A549 (cell line): ENCODE results near the gene PIR. TPM values are rescaled to one million over a fixed set of nuclear protein-coding genes. Genes with fewer than 3 reads are reported as not detected.

Experiments
- ATAC-seq, 2 experiments: fragments of 200-7000 bp in 1 of 2; fragments of >200 bp in 1 of 2; cut with Nextera tagmentation in 1 of 2; cut with Tn5 transposase in 1 of 2; 3 replicates each; pipeline versions ENCODE4 v1.8.0 to v1.9.1; 2018 to 2020; ENCODE audit warnings: mild to moderate bottlenecking in 1 of 2, moderate library complexity in 1 of 2
- CTCF ChIA-PET: fragments of 300-600 bp; sonication (Branson Sonifier 250); formaldehyde crosslinking; extraction: SDS; loops from one replicate; lab custom pipeline; 2021; ENCODE audit warnings: antibody characterized with exemption, inconsistent platforms; lab: Yijun Ruan, JAX
- POLR2A ChIA-PET: fragments of 350-600 bp; formaldehyde crosslinking; extraction: SDS; loops from one replicate; lab custom pipeline; 2021; ENCODE audit warnings: antibody characterized with exemption, inconsistent platforms; lab: Yijun Ruan, JAX
- DNase-seq, 2 experiments: peaks; one replicate each; pipeline versions ENCODE4 v3.0.0 to v3.0.0-alpha.2; 2011 to 2016; ENCODE audit warnings: low read depth in 1 of 2, low spot score in 1 of 2
- FAIRE-seq: peaks from 2 replicates; lab custom pipeline; 2011; peaks lifted over from hg19 to GRCh38; lab: Jason Lieb, UNC
- H3K27ac ChIP-seq, 2 experiments: fragments of >200 bp; sonication (Bioruptor Twin); formaldehyde crosslinking; 3 replicates each; pipeline ENCODE4 v1.5.1; 2016 to 2017
- H3K4me1 ChIP-seq: fragments of >200 bp; sonication (Bioruptor Twin); formaldehyde crosslinking; 3 replicates; pipeline ENCODE4 v1.6.1; 2016
- H3K4me2 ChIP-seq: fragments of >200 bp; sonication (Bioruptor Twin); formaldehyde crosslinking; 3 replicates; pipeline ENCODE4 v1.6.1; 2016
- H3K4me3 ChIP-seq: fragments of >200 bp; sonication (Bioruptor Twin); formaldehyde crosslinking; 3 replicates; pipeline ENCODE4 v1.5.1; 2016
- H3K9me3 ChIP-seq: fragments of >200 bp; sonication (Bioruptor Twin); formaldehyde crosslinking; 3 replicates; pipeline ENCODE4 v1.6.1; 2016
- BHLHE40 ChIP-seq: IDR thresholded peaks from 2 replicates; pipeline ENCODE4 v1.6.1; 2012; ENCODE audit warnings: low read depth, low read length, inconsistent platforms
- CBX8 ChIP-seq: fragments of 200-600 bp; sonication (generic); IDR thresholded peaks from 2 replicates; pipeline ENCODE4 v1.6.1; 2016
- CEBPB ChIP-seq, 2 experiments: fragments of >200 bp in 1 of 2; sonication (Bioruptor Twin) in 1 of 2; formaldehyde crosslinking in 1 of 2; IDR thresholded peaks; 2 replicates each; pipeline ENCODE4 v1.6.1; 2012 to 2016
- EHF ChIP-seq: fragments of 250-450 bp; sonication (Bioruptor Pico); IDR thresholded peaks from 2 replicates; pipeline ENCODE4 v1.5.0; 2020; ENCODE audit warnings: mild to moderate bottlenecking
- EP300 ChIP-seq, 2 experiments: fragments of >200 bp; sonication (Bioruptor Twin); formaldehyde crosslinking; IDR thresholded peaks; 2 replicates in 1 of 2; 3 replicates in 1 of 2; pipeline ENCODE4 v1.6.1; 2016 to 2017
- FOSB ChIP-seq: fragments of 250-450 bp; sonication (Bioruptor Pico); IDR thresholded peaks from 2 replicates; pipeline ENCODE4 v1.5.0; 2020; ENCODE audit warnings: mild to moderate bottlenecking, moderate library complexity
- FOXS1 ChIP-seq: fragments of 250-450 bp; sonication (Bioruptor Pico); IDR thresholded peaks from 2 replicates; pipeline ENCODE4 v1.5.0; 2020; ENCODE audit warnings: mild to moderate bottlenecking, moderate library complexity
- GATA3 ChIP-seq: IDR thresholded peaks from 2 replicates; pipeline ENCODE4 v1.6.1; 2012; ENCODE audit warnings: borderline replicate concordance
- HOXA7 ChIP-seq: fragments of 250-450 bp; sonication (Bioruptor Pico); IDR thresholded peaks from 2 replicates; pipeline ENCODE4 v1.5.0; 2020; ENCODE audit warnings: mild to moderate bottlenecking, moderate library complexity
- HOXB13 ChIP-seq: fragments of 250-450 bp; sonication (Bioruptor Pico); IDR thresholded peaks from 2 replicates; pipeline ENCODE4 v1.5.0; 2020; ENCODE audit warnings: low read depth, mild to moderate bottlenecking, moderate library complexity
- JUN ChIP-seq, 2 experiments: fragments of >200 bp; sonication (Bioruptor Twin); formaldehyde crosslinking; IDR thresholded peaks; 2 replicates in 1 of 2; 3 replicates in 1 of 2; pipeline ENCODE4 v1.6.1; 2016 to 2017
- MAFK ChIP-seq: fragments of 450-650 bp; IDR thresholded peaks from 2 replicates; pipeline ENCODE4 v1.6.1; 2014; ENCODE audit not compliant: partially characterized antibody
- MAZ ChIP-seq: fragments of 150-350 bp; IDR thresholded peaks from 2 replicates; pipeline ENCODE4 v1.6.1; 2014; ENCODE audit warnings: antibody characterized with exemption, low read depth, low read length, borderline replicate concordance
- MYC ChIP-seq: IDR thresholded peaks from 2 replicates; pipeline ENCODE4 v1.6.1; 2012; ENCODE audit warnings: mild to moderate bottlenecking, inconsistent platforms, low read length, improper control_type of control experiment, borderline replicate concordance
- NR3C1 ChIP-seq: fragments of >200 bp; sonication (Bioruptor Twin); formaldehyde crosslinking; IDR thresholded peaks from 3 replicates; pipeline ENCODE4 v1.6.1; 2017
- PHF8 ChIP-seq: fragments of 200-600 bp; sonication (generic); IDR thresholded peaks from 2 replicates; pipeline ENCODE4 v1.6.1; 2016; ENCODE audit warnings: low read depth, mild to moderate bottlenecking, antibody characterized with exemption, moderate library complexity, borderline replicate concordance
- POLR2A ChIP-seq: IDR thresholded peaks from 2 replicates; pipeline ENCODE4 v1.6.1; 2012; ENCODE audit warnings: mild to moderate bottlenecking, low read length
- POLR2AphosphoS2 ChIP-seq: conservative IDR thresholded peaks from 2 replicates; pipeline ENCODE4 v1.6.1; 2012; ENCODE audit warnings: low read length, improper control_type of control experiment, inconsistent platforms
- RARB ChIP-seq: fragments of 250-450 bp; sonication (Bioruptor Pico); IDR thresholded peaks from 2 replicates; pipeline ENCODE4 v1.8.0; 2021; ENCODE audit warnings: mild to moderate bottlenecking, moderate library complexity
- RNF2 ChIP-seq: fragments of 200-600 bp; sonication (generic); IDR thresholded peaks from 2 replicates; pipeline ENCODE4 v1.6.1; 2016; ENCODE audit warnings: low read depth, mild to moderate bottlenecking, antibody characterized with exemption, moderate library complexity, borderline replicate concordance
- SMC3 ChIP-seq: fragments of >200 bp; sonication (Bioruptor Twin); formaldehyde crosslinking; IDR thresholded peaks from 3 replicates; pipeline ENCODE4 v1.6.1; 2018; ENCODE audit warnings: inconsistent platforms
- SREBF2 ChIP-seq: fragments of 450-650 bp; IDR thresholded peaks from 2 replicates; pipeline ENCODE4 v1.6.1; 2014; ENCODE audit warnings: mild to moderate bottlenecking, moderate library complexity
- TP53 ChIP-seq: fragments of 250-450 bp; sonication (Bioruptor Pico); IDR thresholded peaks from 2 replicates; pipeline ENCODE4 v1.5.0; 2021; ENCODE audit warnings: mild to moderate bottlenecking, moderate library complexity
- ZNF302 ChIP-seq: fragments of 250-450 bp; sonication (Bioruptor Pico); IDR thresholded peaks from 2 replicates; pipeline ENCODE4 v1.9.0; 2021; ENCODE audit warnings: inconsistent platforms, mild to moderate bottlenecking, moderate library complexity
- WGBS: methylation state at CpG from one replicate; pipeline ENCODE4 v1.1.6; 2017; ENCODE audit errors: missing lambda C conversion rate; 5-methylcytosine and 5-hydroxymethylcytosine counted together
- polyA plus RNA-seq, 4 experiments: library from polyadenylated mRNA; depleted of rRNA in 3 of 4; stranded (reverse); fragments of >200 nt; fragmentation: RNase III in 1 of 4; extraction: RNeasy Plus Mini Kit Qiagen cat#74134 plus additional on column Dnase treatment in 1 of 4; gene quantifications; 2 replicates in 3 of 4; 3 replicates in 1 of 4; pipeline ENCODE4 v1.2.3, GENCODE V29; 2011 to 2017
- TF ChIP-seq, protein P1 (sequence below): IDR thresholded peaks from 2 replicates; pipeline ENCODE4 v1.6.1; 2012; ENCODE audit warnings: low read depth, borderline replicate concordance
- TF ChIP-seq, protein P2 (sequence below): fragments of >200 bp; sonication (Bioruptor Twin); formaldehyde crosslinking; IDR thresholded peaks from 3 replicates; pipeline ENCODE4 v1.6.1; 2016
- TF ChIP-seq, protein P3 (sequence below): IDR thresholded peaks from 2 replicates; pipeline ENCODE4 v1.6.1; 2012
- TF ChIP-seq, protein P4 (sequence below): fragments of 150-350 bp; IDR thresholded peaks from 2 replicates; pipeline ENCODE4 v1.6.1; 2014; ENCODE audit warnings: low read depth, mild to moderate bottlenecking, low read length
- TF ChIP-seq, protein P5 (sequence below): fragments of 450-650 bp; IDR thresholded peaks from 2 replicates; pipeline ENCODE4 v1.6.1; 2014; ENCODE audit warnings: antibody characterized with exemption

PIR gene
- polyA plus RNA-seq, 2 of the 4 experiments (the other 2 are of a cell fraction), result 62.7 to 120 TPM

DNA sequence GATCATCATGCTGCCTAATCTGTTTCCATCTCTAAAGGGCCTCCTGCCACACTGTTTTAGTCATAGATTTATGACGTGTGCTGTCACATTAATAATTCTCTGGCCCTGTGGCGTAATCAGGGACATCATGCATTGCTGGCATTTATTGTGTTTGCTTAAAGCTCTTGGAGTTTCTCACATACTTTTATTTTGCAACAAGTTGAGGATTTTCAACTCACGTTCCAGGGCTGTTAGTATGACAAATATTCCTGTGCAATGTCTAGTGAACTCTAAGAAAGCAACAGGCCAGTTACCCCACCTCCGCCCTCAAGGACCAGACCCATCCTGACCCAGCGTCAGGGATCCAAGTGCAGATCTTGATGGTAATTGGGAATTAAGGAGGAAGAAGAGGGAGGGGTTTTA is 150.1 kb downstream of the PIR start (continued):
- TF ChIP-seq MYC, result no peak
- TF ChIP-seq EHF (CRISPR knock-in tag), result no peak
- peak; percentile 51 to 64; a peak in 2 of 5 replicates for TF ChIP-seq EP300 (IDR thresholded peaks at IDR 0.05)
- no peak for TF ChIP-seq POLR2AphosphoS2
- TF ChIP-seq SREBF2, result no peak
- TF ChIP-seq GATA3, result peak; percentile 90
- no peak for TF ChIP-seq HOXA7 (CRISPR knock-in tag)
- no peak for TF ChIP-seq ZNF302 (CRISPR knock-in tag)
- TF ChIP-seq RARB, result no peak
- TF ChIP-seq, all 56 proteins: peak for 11

DNA sequence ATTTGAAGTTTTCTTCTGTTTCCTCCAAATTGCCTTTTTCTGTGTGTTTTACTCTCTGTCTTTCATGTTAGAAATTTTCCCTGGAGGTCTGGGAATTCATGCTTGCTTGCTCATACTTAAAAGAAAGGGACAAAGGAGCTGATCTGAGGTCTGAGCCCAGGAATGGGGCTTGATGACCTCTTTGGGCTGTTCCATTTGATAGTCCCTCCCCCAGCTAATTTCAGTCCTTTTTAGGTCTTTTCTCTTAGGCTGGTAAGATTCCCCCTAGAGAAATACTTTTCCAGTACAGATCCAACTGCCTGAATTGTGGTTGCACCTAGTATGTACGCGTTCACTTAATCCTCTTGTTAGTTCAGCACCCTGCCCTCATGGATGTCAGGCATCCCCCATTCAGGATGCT is 152.3 kb downstream of the PIR start:
- H3K27ac ChIP-seq, result peak overlapping the region in 1 of 2 experiments; percentile 25; a peak in 1 of 6 replicates
- no peak overlapping the region for H3K4me3 ChIP-seq
- POLR2A ChIA-PET, result no interaction called here
- 100% methylated on average over 2 of the region's 2 CpGs for WGBS
- no peaks in the 10 kb centered on the region for H3K9me3 ChIP-seq
- CTCF ChIA-PET, result no interaction called here
- FAIRE-seq, result no peak
- no peak for DNase-seq
- TF ChIP-seq GATA3 (no peak), POLR2A (no peak), JUN (IDR thresholded peaks at IDR 0.05) (no peak), FOXS1 (CRISPR knock-in tag) (no peak), CEBPB (IDR thresholded peaks at IDR 0.05) (no peak), TP53 (CRISPR knock-in tag) (no peak), RNF2 (no peak), HOXB13 (no peak), SMC3 (no peak), MAFK (no peak), CBX8 (no peak)
- TF ChIP-seq, protein P1, sequence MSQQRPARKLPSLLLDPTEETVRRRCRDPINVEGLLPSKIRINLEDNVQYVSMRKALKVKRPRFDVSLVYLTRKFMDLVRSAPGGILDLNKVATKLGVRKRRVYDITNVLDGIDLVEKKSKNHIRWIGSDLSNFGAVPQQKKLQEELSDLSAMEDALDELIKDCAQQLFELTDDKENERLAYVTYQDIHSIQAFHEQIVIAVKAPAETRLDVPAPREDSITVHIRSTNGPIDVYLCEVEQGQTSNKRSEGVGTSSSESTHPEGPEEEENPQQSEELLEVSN, result no peak
- no peak for ATAC-seq
- H3K4me2 ChIP-seq, result no peak overlapping the region
- peaks cover 24% of the 10 kb centered on the region for H3K4me1 ChIP-seq

DNA sequence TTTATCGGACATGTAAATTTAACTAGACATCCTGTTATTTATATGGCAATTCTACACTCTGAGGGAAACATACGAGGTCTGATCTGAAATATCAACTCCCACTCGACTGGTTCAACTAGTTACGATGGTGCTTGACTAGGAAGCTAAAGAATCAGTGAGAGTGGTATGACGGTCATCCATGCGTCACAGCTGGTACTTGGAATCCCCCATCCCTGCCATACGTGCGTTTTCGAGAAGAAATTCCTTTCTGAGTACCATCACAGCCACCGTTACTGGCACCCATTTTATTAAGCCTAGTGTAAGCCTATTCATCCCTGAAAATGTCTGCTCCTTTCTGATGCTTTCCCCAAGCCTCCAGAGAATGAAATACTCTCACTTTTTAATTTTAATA is 157.1 kb downstream of the PIR start:
- 4% methylated on average over 10 of the region's 10 CpGs for WGBS
- DNase-seq (peak; percentile 53 to 73), ATAC-seq (peak; percentile 55 to 69), FAIRE-seq (no peak)
- Histone ChIP-seq H3K27ac (peak overlapping the region; percentile 48 to 56; a peak in 5 of 6 replicates), H3K4me2 (peak overlapping the region; percentile 85), H3K4me3 (peak overlapping the region; percentile 58), H3K9me3 (no peaks in the 10 kb centered on the region), H3K4me1 (no peaks in the 10 kb centered on the region; the same call in 2 of the 3 replicates)
- ChIA-PET POLR2A (interaction anchor here (0.7 kb wide), 1 partner anchor 65 kb away, joined by 5 read pairs; no protein-coding TSS in a partner anchor), CTCF (interaction anchor here (1.0 kb wide), 1 partner anchor 13 kb away, joined by 3 read pairs; no protein-coding TSS in a partner anchor)
- TF ChIP-seq MAZ (no peak), JUN (IDR thresholded peaks at IDR 0.05) (no peak), FOSB (CRISPR knock-in tag) (no peak), RNF2 (no peak), SMC3 (no peak), HOXA7 (CRISPR knock-in tag) (no peak), NR3C1 (no peak), PHF8 (no peak), BHLHE40 (no peak), POLR2AphosphoS2 (no peak), CBX8 (no peak)
- TF ChIP-seq, protein P2, sequence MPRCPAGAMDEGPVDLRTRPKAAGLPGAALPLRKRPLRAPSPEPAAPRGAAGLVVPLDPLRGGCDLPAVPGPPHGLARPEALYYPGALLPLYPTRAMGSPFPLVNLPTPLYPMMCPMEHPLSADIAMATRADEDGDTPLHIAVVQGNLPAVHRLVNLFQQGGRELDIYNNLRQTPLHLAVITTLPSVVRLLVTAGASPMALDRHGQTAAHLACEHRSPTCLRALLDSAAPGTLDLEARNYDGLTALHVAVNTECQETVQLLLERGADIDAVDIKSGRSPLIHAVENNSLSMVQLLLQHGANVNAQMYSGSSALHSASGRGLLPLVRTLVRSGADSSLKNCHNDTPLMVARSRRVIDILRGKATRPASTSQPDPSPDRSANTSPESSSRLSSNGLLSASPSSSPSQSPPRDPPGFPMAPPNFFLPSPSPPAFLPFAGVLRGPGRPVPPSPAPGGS, result no peak
- TF ChIP-seq, protein P3, sequence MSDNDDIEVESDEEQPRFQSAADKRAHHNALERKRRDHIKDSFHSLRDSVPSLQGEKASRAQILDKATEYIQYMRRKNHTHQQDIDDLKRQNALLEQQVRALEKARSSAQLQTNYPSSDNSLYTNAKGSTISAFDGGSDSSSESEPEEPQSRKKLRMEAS, result no peak
- TF ChIP-seq, protein P4, sequence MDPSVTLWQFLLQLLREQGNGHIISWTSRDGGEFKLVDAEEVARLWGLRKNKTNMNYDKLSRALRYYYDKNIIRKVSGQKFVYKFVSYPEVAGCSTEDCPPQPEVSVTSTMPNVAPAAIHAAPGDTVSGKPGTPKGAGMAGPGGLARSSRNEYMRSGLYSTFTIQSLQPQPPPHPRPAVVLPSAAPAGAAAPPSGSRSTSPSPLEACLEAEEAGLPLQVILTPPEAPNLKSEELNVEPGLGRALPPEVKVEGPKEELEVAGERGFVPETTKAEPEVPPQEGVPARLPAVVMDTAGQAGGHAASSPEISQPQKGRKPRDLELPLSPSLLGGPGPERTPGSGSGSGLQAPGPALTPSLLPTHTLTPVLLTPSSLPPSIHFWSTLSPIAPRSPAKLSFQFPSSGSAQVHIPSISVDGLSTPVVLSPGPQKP, result no peak
- TF ChIP-seq, protein P5, sequence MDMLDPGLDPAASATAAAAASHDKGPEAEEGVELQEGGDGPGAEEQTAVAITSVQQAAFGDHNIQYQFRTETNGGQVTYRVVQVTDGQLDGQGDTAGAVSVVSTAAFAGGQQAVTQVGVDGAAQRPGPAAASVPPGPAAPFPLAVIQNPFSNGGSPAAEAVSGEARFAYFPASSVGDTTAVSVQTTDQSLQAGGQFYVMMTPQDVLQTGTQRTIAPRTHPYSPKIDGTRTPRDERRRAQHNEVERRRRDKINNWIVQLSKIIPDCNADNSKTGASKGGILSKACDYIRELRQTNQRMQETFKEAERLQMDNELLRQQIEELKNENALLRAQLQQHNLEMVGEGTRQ, result no peak
